ENCODE results near the gene FGA.

Gene FGA

GRCh38 chr4:154578919-154579318 lies 11.6 kb downstream of the FGA start:
- DNase-seq: no peak

GRCh38 chr4:154577324-154577723 lies 13.2 kb downstream of the FGA start:
- no peak for DNase-seq

- no peak for DNase-seq
These were observed 16.2 kb downstream of the FGA start for GRCh38 chr4:154574311-154574710.

GRCh38 chr4:154573190-154573870 lies 17.2 kb downstream of the FGA start:
- no peak for DNase-seq

- DNase-seq: no peak
These were observed 21.0 kb downstream of the FGA start for GRCh38 chr4:154569584-154569983.

- DNase-seq: no peak
These were observed 21.5 kb downstream of the FGA start for GRCh38 chr4:154569028-154569427.

GRCh38 chr4:154566639-154567204 lies 23.8 kb downstream of the FGA start:
- DNase-seq: no peak

GRCh38 chr4:154565704-154566103 lies 24.8 kb downstream of the FGA start:
- DNase-seq: no peak

GRCh38 chr4:154564311-154564710 lies 26.2 kb downstream of the FGA start:
- DNase-seq: no peak

GRCh38 chr4:154562697-154563254 lies 27.8 kb downstream of the FGA start, which contains the start of gene FGB:
Gene FGB (plus strand): TSS chr4:154563011. CDS start chr4:154563019, 8 bp downstream.
- no peak for DNase-seq

- no peak for DNase-seq
These were observed 29.7 kb downstream of the FGA start for GRCh38 chr4:154560824-154561231.

GRCh38 chr4:154560419-154560801 lies 30.1 kb downstream of the FGA start:
- no peak for DNase-seq

GRCh38 chr4:154559494-154560418 lies 30.8 kb downstream of the FGA start:
- no peak for DNase-seq

- no peak for DNase-seq
These were observed 31.4 kb downstream of the FGA start for GRCh38 chr4:154559141-154559493.

- DNase-seq: peak; percentile 55
These were observed 38.5 kb downstream of the FGA start for GRCh38 chr4:154551872-154552686.

GRCh38 chr4:154549894-154550790 lies 40.4 kb downstream of the FGA start, which contains the start of gene PLRG1:
Gene PLRG1 (minus strand): TSS chr4:154550400. CDS start chr4:154550308, 92 bp downstream.
- DNase-seq: peak; percentile 95

- no peak for DNase-seq
These were observed 44.9 kb downstream of the FGA start for GRCh38 chr4:154545689-154546088.

GRCh38 chr4:154542271-154542879 lies 48.2 kb downstream of the FGA start:
- DNase-seq: no peak

All from effector CD8-positive, alpha-beta T cell (primary cell).